PFSK-1 (cell line): ENCODE results near the gene ETFRF1.

Experiments used
- FOXP2 ChIP-seq: optimal IDR thresholded peaks from 2 replicates; pipeline ENCODE3; 2011; ENCODE audit warnings: borderline replicate concordance, control low read depth, inconsistent platforms; ENCODE audit not compliant: insufficient read depth; ENCODE audit errors: extremely low read length, extremely low read depth
- POLR2AphosphoS5 ChIP-seq: IDR thresholded peaks from 2 replicates; pipeline ENCODE4 v1.6.1; 2012; ENCODE audit warnings: low read depth, mild to moderate bottlenecking, control low read depth, low read length, moderate library complexity
- REST ChIP-seq, 2 experiments: IDR thresholded peaks; 2 replicates each; pipeline versions ENCODE4 v1.6.1 to v1.8.0; 2011 to 2012; ENCODE audit warnings: low read depth in 2 of 2, low read length in 2 of 2, control low read depth in 1 of 2, inconsistent platforms in 1 of 2, mild to moderate bottlenecking in 1 of 2, moderate library complexity in 1 of 2; ENCODE audit not compliant: insufficient read depth in 1 of 2
- SIN3A ChIP-seq: IDR thresholded peaks from 2 replicates; pipeline ENCODE4 v1.6.1; 2012; ENCODE audit warnings: mild to moderate bottlenecking, low read length, moderate library complexity, borderline replicate concordance; ENCODE audit not compliant: insufficient read depth
- TAF1 ChIP-seq: IDR thresholded peaks from 2 replicates; pipeline ENCODE4 v1.6.1; 2012; ENCODE audit warnings: low read length, control low read depth, borderline replicate concordance; ENCODE audit not compliant: insufficient read depth

GRCh38 chr12:25162866-25163265 lies 32.2 kb upstream of the ETFRF1 start:
- TF ChIP-seq REST (IDR thresholded peaks at IDR 0.05; ENCODE audit: insufficient read depth in 1 of 2, low read depth in 2 of 2, low read length in 2 of 2) (no peak), POLR2AphosphoS5 (no peak), TAF1 (no peak), SIN3A (no peak), FOXP2 (no peak)
